Limb (tissue), 2 donors: ENCODE data around the gene TBC1D28.
A peak's percentile ranks its signal among the peaks of the same experiment; 100 is the strongest.
"Not testable (repeated sequence)": the region's sequence is repeated elsewhere in the genome, so short reads cannot be mapped to it uniquely, and the experiment has no call there.

ENCODE experiments used
- DNase-seq, 2 donors: peaks; one replicate each; pipeline ENCODE4 v3.0.0-alpha.2; 2016; ENCODE audit errors: extremely low spot score in 2 of 2

TBC1D28 gene

DNA sequence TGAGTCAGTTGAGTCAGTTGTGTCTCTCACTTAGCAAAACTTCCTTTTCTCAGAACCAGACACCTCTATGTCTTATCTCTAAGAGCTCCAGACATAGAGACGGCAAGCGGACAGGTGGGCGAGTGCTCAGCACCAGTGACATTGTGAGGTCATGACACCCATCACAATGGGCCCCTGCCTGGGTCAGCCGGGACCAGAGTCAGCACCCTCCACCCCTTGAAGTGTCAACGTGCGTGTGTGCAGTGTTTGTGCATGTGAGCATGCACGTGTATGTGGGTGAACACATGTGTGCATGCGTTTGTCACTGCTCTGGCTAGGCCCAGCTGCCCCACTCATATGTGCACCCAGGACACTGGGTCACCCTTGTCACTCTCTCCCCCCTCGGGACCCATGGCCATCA lies at the start of gene TBC1D28:
TBC1D28 (minus strand) TSS at position 101 of the 400 bp plus-strand sequence. CDS start 3,039 bp downstream, outside the sequence.
- DNase-seq: not testable (repeated sequence)

GRCh38 chr17:18682668-18683067 lies 38.5 kb upstream of the TBC1D28 start:
- DNase-seq: not testable (repeated sequence)

DNA sequence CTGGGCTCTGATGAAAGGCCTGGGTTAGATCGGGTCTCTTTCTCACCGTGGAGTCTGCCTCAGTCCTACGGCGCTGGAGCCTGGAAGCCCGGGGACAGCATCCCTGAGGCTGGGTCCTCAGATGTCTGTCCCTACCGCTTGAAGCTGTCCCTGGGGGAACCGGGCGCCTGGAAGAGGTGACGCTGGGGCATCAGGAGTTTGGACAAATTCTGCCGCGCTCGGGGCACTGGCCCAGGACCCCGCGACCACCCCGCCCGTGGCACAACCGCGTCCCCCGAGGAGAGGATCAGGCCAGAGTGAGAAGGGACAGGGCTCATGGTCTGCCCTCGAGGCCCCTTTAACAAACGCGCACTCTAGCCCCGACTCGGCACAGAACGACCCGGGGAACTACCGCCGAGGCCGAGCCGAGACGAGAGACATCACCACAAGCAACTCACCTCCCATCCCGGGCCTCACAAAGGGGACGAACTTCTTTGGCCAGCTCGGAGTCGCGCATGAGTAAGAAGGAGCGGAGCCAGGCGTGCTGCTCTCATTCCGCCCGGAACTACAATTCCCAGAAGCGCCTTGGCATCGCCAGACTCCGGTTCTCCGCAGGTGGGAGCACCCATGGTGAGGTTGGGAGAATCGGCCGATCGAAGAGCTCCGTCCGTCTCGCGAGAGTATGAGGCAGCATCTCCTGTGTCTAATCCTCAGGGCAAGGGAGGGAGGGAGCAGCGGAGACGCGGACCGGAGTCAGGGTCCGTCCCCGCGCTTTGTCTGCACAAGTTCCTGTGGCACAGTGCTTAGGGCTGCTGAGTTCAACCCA lies 37.8 kb upstream of the TBC1D28 start, which contains the start of gene FOXO3B:
FOXO3B (minus strand) TSS at position 548 of the 805 bp plus-strand sequence. CDS start 663 bp downstream, outside the sequence.
- peak; percentile 84 to 91 for DNase-seq

- DNase-seq: not testable (repeated sequence)
Measured at GRCh38 chr17:18677381-18677780, 33.2 kb upstream of the TBC1D28 start.

GRCh38 chr17:18676928-18677327 lies 32.7 kb upstream of the TBC1D28 start:
- not testable (repeated sequence) for DNase-seq

- DNase-seq: not testable (repeated sequence)
Measured at GRCh38 chr17:18672395-18673227, 28.4 kb upstream of the TBC1D28 start.

- not testable (repeated sequence) for DNase-seq
Measured at GRCh38 chr17:18668625-18669024, 24.4 kb upstream of the TBC1D28 start.

DNA sequence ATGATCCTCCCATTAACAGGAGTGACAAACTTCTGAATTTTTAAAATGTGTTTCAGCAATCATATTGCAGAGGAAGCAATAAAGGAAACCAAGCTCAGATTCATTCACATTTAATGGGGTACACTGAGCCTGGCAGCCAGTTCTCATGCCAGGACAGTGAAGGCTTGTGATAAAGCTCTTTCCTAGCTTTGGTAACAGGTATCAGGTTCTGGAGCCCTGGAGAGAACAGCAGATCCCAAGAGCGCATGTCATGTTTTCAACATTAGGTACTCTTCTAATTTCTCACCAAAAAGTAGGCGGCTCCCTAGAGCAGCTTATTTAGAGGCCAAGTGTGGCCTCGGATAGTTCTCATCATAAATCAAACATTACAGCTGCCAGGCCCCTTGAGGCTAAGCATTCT lies 23.3 kb upstream of the TBC1D28 start:
- DNase-seq: not testable (repeated sequence)

DNA sequence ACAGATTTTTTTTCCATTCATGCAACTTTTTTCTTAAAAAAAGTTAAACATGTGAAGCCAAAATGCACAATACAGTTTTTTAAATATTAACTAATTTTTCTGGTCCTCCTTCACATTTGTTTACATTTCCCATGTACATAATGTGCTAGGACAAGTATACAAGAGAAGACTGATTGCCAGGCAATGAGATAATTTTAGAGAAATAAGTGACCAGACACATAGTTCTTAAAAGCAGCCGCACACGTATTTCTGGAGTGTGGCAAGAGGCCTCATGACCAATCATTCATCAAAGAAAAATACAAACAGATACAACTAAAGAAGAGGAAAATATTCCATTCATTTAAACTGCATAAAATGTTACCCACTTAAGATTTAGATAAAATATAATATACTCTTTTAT lies 22.1 kb upstream of the TBC1D28 start:
- DNase-seq: not testable (repeated sequence)

DNA sequence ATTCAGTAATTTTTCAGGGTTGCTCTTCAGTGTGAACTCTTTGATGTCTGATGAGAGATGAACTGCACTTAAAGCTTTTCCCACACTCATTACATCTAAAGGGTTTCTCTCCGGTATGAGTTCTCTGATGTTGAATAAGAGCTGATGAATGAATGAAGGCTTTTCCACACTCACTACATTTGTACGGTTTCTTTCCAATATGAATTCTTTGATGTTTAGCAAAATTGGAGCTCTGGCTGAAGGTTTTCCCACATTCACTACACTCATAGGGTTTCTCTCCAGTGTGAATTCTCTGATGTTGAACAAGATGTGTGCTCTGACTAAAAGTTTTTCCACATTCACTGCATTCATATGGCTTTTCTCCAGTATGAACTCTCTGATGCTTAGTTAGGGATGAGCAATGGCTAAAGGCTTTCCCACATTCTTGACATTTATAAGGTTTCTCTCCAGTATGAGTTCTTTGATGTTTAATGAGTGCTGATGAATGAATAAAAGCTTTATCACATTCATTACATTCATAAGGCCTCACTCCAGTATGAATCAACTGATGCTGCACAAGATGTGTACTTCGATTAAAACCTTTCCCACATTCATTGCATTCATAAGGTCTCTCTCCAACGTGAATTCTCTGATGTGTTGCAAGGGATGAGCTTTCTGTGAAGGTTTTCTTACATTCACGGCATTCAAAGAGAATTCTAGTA lies 17.9 kb upstream of the TBC1D28 start:
- not testable (repeated sequence) for DNase-seq

- DNase-seq: not testable (repeated sequence)
Measured at GRCh38 chr17:18650094-18650493, 5.9 kb upstream of the TBC1D28 start.

DNA sequence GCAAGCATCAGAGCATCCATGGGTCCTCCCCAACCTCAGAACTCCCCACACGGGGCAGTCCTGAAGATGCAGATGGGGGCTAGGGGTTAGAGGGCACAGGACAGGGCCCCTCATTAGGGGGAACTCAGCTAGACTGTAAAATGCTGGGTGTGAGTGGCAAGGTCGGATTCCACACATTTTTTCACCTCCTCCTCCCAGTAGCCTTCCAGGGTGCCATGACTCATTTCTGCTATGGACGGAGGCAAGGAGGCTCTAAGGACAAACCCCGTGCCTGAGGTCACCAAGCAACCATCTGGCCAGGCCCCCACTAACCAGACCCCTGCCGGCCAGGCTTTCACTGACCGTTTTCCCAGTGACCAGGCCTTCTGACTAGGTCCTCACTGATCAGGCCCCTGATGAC lies 1.1 kb downstream of the TBC1D28 start:
- DNase-seq: not testable (repeated sequence)

DNA sequence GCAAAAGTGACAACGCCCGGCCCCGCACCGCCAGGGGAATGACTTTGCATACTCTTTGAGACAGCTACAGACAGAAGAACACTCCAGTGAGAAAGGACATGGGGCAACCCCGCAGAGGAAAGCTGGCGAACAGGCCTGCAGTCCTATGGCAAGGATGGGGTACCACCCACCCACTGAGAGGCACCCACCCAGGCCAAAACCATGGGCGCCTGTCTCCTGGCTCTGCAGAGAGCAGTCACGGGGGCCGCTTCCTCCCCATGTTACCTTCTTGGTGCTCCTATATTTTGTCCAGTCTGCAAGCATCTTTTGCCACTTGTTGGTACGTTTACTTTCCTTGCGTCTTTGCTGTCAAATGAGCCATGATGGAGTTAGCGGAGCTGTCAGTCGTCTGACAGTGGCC lies 5.8 kb downstream of the TBC1D28 start:
- not testable (repeated sequence) for DNase-seq

DNA sequence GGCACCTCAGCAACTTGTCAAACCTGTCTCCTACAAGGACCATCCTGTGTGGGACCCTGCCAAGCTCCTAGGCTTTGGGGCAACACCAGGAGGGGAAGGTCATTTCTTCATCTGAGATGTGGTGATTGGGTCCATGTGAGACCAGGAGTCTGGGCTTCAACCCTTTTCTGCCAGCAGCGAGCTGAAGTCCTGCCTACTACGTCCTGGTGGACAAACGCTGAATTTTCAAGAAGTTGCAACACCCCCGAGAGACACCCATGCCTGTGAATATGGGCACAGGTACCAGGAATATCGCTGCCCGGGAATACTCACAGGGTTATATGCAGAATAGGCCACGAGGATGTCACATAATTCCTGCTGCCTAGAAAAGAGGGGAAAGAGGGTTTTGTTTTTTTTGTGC lies 8.0 kb downstream of the TBC1D28 start:
- DNase-seq: not testable (repeated sequence)

GRCh38 chr17:18635773-18636172 lies 8.4 kb downstream of the TBC1D28 start:
- DNase-seq: not testable (repeated sequence)

DNA sequence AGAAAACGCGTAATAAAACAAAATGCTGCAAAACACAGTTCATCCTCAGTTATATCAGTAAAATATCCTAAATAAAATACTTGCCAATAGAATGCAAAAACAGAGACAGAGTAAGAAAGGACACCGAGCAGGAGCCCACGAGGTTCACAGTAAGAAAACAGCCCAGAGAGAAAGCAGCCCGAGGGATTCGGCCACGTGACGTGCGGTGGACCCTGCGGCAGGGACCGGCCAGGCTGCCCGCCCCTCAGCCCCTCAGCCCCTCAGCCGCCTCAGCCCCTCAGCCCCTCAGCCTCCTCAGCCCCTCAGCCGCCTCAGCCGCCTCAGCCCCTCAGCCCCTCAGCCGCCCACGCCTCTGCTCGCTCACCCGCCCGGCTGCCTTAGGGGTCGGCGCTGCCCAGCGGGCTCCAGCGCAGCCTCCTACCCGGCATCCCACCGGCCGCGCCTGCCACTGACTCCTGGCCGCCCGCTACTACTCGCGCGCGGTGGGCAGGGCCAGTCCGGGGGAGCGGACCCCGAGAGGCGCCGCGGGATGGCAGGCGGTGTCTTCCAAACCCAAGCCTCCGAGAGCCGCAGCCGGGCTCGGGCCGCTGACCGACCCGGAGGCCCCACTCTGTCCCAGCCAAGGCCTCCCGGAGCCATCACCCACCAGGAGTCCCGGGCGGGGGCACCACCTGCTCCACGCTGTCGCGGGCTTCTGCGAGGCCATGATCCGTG lies 9.5 kb downstream of the TBC1D28 start:
- DNase-seq: peak in 1 of 2 donors; percentile 47

DNA sequence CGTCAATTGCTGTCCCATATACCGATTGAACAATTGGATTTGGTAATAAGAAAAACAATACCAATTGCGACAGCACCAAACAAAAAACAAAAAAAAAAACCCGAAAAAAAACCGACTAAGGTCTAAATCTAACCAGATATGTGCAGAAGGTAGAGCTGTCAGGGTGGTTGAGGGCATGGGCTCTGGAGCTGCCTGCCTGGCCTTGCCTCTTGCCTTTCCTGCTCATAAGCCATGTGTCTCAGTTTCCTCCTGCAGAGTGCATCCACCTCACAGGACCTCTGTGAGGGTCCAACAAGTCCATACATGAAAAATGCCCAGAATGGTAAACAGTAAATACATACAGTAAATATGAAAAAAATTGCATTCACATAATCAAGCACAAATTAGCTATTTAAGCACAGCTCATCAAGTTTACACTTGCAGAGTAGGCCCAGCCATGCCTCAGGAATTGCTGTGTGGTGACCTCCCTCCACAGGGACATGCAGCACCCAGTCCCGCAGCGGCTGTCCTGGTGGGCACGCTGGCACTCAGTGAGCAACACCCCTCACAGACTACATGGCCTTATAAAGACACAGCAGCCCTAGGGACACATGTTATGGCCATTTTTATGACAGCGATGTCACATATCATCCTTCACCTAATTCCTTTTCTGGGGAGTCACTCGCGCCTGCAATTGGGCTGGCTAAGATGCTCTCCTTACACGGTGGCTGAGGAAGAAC lies 17.9 kb downstream of the TBC1D28 start:
- DNase-seq: no peak

GRCh38 chr17:18625509-18626104 lies 18.6 kb downstream of the TBC1D28 start:
- peak; percentile 49 to 86 for DNase-seq

GRCh38 chr17:18624862-18625501 lies 19.2 kb downstream of the TBC1D28 start:
- DNase-seq: peak in 1 of 2 donors; percentile 43
